ENCODE results near the gene FYCO1. TPM values are rescaled to one million over a fixed set of nuclear protein-coding genes. Genes with fewer than 3 reads are reported as not detected.

FYCO1 gene
- total and polyA plus RNA-seq, 2 experiments from 2014 or later, result 7.5 to 23.0 TPM

- WGBS (ENCODE audit: low lambda C conversion rate, missing lambda C conversion rate), result 85% methylated on average over 6 of the region's 6 CpGs
- Histone ChIP-seq H4K20me1 (ENCODE audit: insufficient read depth, poor library complexity, severe bottlenecking) (no peaks in the 10 kb centered on the region), H3K4me1 (ENCODE audit: insufficient read depth) (no peaks in the 10 kb centered on the region), H2AFZ (no peak overlapping the region), H3K36me3 (replicated peaks; ENCODE audit: insufficient read depth, low read depth) (no peaks in the 10 kb centered on the region), H3K9me3 (ENCODE audit: low read depth) (no peaks in the 10 kb centered on the region), H3K9me2 (replicated peaks; ENCODE audit: insufficient read depth) (no peaks in the 10 kb centered on the region), H3K4me2 (no peak overlapping the region), H3K27me3 (no peaks in the 10 kb centered on the region), H3K27ac (no peak overlapping the region), H3K4me3 (no peak overlapping the region), H3K79me2 (no peaks in the 10 kb centered on the region)
- no peak for DNase-seq (ENCODE audit: low spot score)
- TF ChIP-seq EZH2phosphoT487 (IDR thresholded peaks at IDR 0.05; ENCODE audit: low read depth, severe bottlenecking, unreplicated experiment), result no peak
- TF ChIP-seq EZH2 (IDR thresholded peaks at IDR 0.05; ENCODE audit: borderline replicate concordance), result no peak
- no peak for TF ChIP-seq CTCF (IDR thresholded peaks at IDR 0.05; ENCODE audit: poor library complexity)
Observed at GRCh38 chr3:45917146-45917898, 78.3 kb downstream of the FYCO1 start.

GRCh38 chr3:45915518-45916231 lies 79.9 kb downstream of the FYCO1 start:
- Histone ChIP-seq H3K27me3 (no peaks in the 10 kb centered on the region), H3K27ac (no peak overlapping the region)

GRCh38 chr3:45915059-45915439 lies 80.6 kb downstream of the FYCO1 start:
- Histone ChIP-seq H3K27me3 (no peaks in the 10 kb centered on the region), H2AFZ (no peak overlapping the region), H4K20me1 (ENCODE audit: insufficient read depth, poor library complexity, severe bottlenecking) (no peaks in the 10 kb centered on the region), H3K4me3 (no peak overlapping the region), H3K27ac (no peak overlapping the region), H3K9me3 (ENCODE audit: low read depth) (no peaks in the 10 kb centered on the region), H3K36me3 (replicated peaks; ENCODE audit: insufficient read depth, low read depth) (no peaks in the 10 kb centered on the region), H3K4me2 (no peak overlapping the region), H3K4me1 (ENCODE audit: insufficient read depth) (no peaks in the 10 kb centered on the region), H3K79me2 (no peaks in the 10 kb centered on the region), H3K9me2 (replicated peaks; ENCODE audit: insufficient read depth) (no peaks in the 10 kb centered on the region)
- no peak for DNase-seq (ENCODE audit: low spot score)
- TF ChIP-seq EZH2 (IDR thresholded peaks at IDR 0.05; ENCODE audit: borderline replicate concordance) (no peak), CTCF (IDR thresholded peaks at IDR 0.05; ENCODE audit: poor library complexity) (no peak), EZH2phosphoT487 (IDR thresholded peaks at IDR 0.05; ENCODE audit: low read depth, severe bottlenecking, unreplicated experiment) (no peak)
- WGBS (ENCODE audit: low lambda C conversion rate, missing lambda C conversion rate), result 94% methylated on average over 7 of the region's 9 CpGs

More at GRCh38 chr3:45915518-45916231, 79.9 kb downstream of the FYCO1 start:
- Histone ChIP-seq H3K9me2 (replicated peaks; ENCODE audit: insufficient read depth) (no peaks in the 10 kb centered on the region), H3K9me3 (ENCODE audit: low read depth) (no peaks in the 10 kb centered on the region), H3K36me3 (replicated peaks; ENCODE audit: insufficient read depth, low read depth) (no peaks in the 10 kb centered on the region), H4K20me1 (ENCODE audit: insufficient read depth, poor library complexity, severe bottlenecking) (no peaks in the 10 kb centered on the region), H3K4me2 (no peak overlapping the region), H2AFZ (no peak overlapping the region), H3K4me3 (no peak overlapping the region), H3K4me1 (ENCODE audit: insufficient read depth) (no peaks in the 10 kb centered on the region), H3K79me2 (no peaks in the 10 kb centered on the region)
- no peak for TF ChIP-seq CTCF (IDR thresholded peaks at IDR 0.05; ENCODE audit: poor library complexity)
- no peak for TF ChIP-seq EZH2phosphoT487 (IDR thresholded peaks at IDR 0.05; ENCODE audit: low read depth, severe bottlenecking, unreplicated experiment)
- TF ChIP-seq EZH2 (IDR thresholded peaks at IDR 0.05; ENCODE audit: borderline replicate concordance), result no peak
- DNase-seq (ENCODE audit: low spot score), result peak; percentile 59
- 54% methylated on average over 13 of the region's 13 CpGs for WGBS (ENCODE audit: low lambda C conversion rate, missing lambda C conversion rate)

Data from hepatocyte (in vitro differentiated cells).